T-helper 2 cell treated with Interferon-gamma antibody and Interleukin-4, amounts not matched to agents 100 ng/mL and 5 ng/mL, for 36 hours (primary cell): ENCODE data around the gene MBOAT2. TPM values are rescaled to one million over a fixed set of nuclear protein-coding genes. Genes with fewer than 3 reads are reported as not detected.

ENCODE experiments used
- intact Hi-C: fragments of 100-400 bp; cut with micrococcal nuclease; formaldehyde crosslinking; loops from one replicate; pipeline ENCODE4 v1.15.1; 2023
- total RNA-seq: library from RNA; stranded (reverse); gene quantifications from 2 replicates; pipeline ENCODE4 v1.2.3, GENCODE V29; 2022

MBOAT2 gene
- total RNA-seq, 1 donor from 2014 or later: 6.7 TPM

DNA sequence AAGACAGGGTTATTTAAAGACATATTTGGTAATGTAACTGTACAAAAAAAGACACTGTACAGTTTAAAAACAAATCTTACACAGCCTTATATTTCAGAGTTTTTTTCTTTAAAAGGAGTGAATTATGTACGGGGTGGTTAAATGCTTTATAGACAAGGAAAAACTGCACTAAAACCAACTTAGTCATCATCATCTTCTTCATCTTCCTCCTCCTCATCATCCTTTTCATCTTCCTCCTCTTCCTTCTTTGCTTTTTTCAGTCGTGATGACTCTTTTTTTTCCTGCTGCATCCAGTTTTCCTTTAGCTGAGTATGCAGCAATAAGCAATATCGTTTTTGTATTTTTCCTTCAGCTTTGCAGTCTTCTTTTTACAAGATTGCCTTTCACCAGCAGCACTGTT lies 14.6 kb upstream of the MBOAT2 start:
- intact Hi-C loops: no loop called here

DNA sequence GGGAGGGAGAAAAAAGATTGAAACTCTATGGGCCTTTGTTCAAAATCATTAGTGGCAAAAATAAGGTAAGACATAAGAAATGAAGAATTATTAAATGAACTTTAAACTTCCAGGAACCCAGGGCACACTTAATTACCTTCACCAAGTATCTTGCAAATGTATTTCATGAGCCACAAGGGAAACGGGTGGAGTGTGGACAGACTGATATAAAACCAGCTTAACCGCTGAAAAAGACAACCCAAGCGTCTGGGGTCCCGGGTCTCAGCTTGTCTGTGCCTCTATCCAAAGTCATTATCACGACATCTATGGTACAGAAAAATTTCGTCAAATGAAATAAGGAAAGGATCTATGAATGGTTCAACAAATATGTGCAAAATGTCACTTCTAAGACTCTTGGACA lies 13.9 kb upstream of the MBOAT2 start:
- intact Hi-C loops: no loop called here

DNA sequence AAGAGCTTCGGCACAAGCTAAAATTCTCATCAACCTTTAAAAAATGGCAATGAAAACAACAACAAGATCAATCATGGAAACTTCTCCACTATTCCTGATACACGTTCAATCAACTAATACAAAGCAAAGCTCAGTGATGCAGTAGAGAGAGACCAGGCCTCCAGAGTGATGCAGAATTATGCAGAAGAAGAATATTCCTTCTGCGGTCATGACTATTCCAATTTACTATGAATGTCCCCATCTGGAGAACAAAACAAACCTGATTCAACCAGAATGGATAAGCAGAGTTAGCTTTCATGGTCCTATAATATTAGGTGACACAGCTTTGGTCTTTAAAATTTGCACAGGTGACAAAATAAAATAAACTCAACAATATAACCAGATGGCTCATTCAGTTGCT lies 12.5 kb upstream of the MBOAT2 start:
- intact Hi-C loops: no loop called here

DNA sequence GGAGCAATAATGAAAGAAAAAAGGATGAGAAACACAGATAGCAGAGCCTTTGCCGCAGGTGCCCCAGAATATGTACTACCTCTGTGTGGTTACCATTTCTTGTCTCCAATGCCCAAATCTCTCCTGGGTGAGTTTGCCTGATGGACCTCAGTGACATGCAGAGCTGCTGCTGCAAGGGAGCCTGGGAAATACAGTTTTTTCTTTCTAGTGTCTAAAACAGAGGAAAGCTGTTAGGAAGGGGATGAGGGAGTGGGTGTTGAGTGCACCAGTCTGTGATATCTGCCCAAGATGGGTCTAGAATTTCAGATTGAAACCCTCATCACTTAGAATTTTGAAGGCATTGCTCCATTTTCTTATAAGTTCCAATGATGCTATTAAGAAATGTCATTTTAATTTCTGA lies 9.9 kb upstream of the MBOAT2 start:
- intact Hi-C loops: no loop called here

DNA sequence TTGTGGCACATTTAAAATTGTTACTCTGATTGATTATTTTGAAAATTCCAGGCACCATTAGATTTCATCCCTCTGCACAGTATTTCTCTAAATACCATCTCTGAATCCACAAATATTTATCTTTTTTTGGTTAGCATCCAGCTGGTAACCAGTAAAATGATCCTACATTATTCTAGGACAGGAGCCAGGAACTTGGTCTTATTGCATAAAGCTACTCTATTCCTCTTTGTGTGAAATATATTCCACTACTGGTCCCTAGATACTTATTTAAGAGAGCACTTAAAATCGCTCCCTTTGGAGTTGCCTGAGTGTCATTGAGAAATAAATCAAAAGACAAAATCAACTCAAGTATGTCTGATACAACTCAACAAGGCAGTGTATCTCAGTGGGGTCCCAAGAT lies 7.4 kb upstream of the MBOAT2 start:
- intact Hi-C loops: no loop called here

DNA sequence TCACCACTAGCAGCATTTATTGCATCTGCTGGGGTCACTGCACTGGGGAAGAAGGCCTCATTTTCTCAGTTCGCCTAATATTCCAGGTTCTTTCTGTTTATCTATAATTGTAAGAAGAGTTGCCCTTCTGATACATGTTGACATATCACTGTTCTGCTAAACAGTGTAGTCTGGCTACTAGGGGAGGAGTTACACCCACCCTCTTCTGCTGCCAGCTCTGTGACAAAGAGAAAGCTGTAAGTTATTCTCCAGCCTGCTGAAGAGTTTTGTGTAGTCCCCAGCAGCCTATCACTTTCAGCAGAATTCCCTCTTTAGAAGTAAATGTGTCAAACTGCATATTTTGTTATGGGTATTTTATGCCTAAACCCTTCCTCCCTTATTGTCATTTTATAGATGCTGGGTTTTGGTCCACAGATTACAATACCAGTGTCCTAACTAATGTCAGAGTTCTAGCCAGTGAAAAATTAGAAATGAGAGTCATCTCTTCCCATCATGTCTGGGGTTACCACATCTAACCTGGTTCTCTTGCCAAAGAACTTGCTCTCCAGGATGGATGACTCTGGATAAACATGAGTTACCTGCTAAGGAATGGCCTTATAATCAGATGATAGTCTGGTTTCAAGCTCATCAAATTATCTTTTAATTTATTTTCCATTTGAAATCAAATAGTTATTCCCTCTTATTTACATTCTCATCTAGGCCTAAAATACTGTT lies 5.6 kb upstream of the MBOAT2 start:
- intact Hi-C loops: no loop called here

DNA sequence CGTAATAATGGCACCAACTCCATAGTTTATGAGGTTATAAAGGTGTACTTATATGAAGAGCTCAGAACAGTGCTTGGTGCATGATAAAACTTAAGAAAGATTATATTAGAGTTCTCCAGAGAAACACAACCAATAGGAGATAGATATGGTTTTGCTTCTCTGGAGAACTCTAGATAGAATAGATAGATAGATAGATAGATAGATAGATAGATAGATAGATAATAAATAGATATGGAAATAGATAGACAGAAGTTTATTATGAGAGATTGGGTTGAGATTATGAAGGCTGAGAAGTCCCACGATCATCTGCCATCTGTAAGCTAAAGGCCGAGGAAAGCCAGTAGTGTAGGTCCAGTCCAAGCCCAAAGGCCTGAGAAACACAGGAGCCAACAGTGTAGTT lies 2.9 kb upstream of the MBOAT2 start:
- intact Hi-C loops: no loop called here

DNA sequence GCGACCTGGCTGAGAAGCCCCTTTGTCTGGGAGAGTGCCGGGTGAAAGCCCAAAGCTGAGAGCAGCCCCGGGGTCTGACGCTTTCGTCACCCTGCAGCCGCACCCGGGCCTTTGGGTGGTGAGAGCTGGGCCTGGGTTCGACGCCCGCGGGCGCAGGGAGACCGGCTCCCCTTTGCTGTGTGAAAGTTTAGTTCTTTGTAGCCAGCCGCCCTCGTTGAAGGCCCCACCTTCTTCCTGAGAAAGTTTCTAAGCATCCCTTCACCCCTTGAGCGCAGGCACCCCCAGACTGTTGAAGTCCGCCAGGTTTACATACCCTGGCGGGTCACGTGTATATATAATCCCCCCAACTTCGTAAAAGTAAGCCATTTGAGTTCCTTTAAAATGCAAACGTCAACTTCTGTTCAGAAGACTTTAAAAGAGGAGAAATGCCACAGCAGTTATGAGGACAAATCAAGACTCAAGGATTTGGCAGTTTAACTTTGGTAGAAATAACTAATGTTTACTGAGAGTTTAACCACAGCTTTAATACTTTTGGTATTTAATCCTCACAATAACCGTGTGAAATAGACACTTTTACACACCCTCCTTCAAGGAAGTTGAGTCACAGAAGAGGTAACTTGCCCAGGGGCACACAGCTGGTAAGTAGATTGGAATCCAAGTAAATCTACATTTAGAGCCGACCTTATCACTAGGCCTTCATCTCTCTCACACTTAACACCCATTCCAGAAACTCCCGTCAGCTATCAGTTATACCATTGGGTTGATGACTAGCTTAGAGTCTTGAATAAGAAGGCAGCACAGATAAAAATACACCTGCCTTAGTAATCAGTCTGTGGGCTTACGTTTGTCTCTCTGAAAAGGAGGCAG lies 1.1 kb upstream of the MBOAT2 start:
- intact Hi-C loops: no loop called here

DNA sequence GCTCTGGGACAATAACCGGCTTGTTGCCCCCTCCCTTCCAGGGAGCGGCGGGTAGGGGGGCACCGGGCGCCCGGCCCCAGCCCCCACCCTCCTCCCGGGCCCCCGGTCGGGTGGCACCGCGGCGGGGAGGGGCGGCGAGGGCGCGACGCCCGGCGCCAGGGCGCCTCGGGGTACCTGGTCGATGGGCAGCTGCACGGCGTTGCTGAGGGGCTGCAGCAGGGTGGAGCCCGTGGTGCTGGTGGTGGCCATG lies 193 bp downstream of the MBOAT2 start:
- intact Hi-C loops: loop anchor here (1.0 kb wide), 1 partner anchor 166 kb away; the partner anchor contains the start of gene KIDINS220

DNA sequence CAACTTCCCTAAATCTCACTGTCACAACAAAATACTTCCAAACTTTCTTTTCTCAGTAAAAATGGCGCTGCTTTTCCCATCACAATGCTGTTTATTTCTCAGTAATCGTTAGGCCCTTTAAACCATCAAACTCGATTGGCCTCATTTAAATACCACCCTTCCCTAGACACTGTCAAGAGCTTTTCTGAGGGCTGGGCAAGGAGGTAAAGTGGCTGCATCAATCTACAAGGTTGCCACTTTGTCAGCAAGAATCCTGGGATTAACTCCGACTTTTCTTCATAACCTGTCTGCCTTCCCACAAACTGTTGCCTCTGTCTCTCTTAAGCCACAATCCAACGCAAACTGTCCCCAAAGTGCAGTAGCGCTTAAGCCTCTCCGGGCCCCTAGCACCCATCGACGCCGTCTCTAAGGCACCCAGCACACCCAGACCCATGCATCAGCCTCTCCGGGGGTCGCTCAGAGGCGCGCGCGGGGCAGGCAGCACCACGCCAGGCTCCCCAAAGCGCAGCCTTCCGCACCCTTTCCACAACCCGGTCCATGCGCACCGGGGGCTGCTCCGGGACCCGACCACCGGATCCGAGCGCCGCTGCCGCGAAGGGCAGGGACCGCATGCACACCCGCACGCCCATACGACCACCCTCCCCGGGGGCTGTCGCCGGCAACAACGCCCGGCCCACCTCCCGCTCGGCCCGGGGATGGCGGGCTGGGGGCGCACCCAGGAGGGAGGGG lies 683 bp downstream of the MBOAT2 start:
- intact Hi-C loops: loop anchor here (1.0 kb wide), 1 partner anchor 166 kb away; the partner anchor contains the start of gene KIDINS220

DNA sequence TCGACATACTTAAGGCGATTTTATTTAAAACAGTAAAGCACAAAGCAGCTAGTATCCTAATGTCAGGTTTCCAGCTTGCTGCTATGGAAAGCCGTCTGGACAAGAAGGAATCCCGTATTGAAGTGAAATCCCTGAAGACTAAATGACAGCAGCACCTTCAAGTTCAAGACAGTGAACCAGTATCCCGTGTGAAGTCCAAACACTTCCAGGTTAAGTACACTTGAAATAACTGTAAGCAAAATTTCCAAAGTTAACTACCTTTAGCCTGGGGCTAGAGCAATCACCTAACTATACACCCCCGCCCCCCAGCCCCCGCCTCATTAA lies 1.2 kb downstream of the MBOAT2 start:
- intact Hi-C loops: no loop called here

DNA sequence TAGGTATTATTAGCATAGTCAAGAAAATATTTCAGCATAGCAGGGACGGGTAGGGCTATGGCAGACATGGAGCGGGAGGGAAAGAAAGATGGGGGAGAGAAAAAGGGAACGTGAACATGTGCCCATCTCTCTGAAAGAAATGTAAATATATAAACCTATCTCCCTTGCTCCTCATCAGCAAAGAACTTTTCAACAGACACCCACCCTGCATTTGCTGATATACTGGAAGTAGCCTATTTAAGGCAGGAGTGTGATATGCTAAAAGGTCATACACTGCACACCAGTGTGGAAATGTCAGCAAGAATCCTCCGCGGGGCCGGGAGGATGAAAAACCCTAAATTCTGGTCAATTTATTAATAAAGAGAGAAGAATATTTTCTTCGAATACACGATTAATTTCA lies 1.7 kb downstream of the MBOAT2 start:
- intact Hi-C loops: no loop called here

DNA sequence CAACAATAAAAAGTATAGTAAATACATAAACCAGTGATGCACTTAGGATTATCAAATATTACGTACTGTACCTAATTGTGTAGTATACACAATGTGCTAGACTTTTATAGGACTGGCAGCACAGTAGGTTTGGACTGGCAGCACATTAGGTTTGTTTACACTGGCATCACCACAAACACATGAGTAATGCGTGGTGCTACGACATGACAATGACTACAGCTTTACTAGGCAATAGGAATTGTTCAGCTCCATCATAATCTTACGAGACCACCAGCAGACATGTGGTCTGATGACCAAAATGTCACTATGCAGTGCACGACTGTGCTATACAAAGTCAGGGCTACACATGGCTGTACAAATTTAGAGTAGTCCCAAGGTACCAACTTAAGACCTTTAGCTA lies 2.3 kb downstream of the MBOAT2 start:
- intact Hi-C loops: no loop called here

DNA sequence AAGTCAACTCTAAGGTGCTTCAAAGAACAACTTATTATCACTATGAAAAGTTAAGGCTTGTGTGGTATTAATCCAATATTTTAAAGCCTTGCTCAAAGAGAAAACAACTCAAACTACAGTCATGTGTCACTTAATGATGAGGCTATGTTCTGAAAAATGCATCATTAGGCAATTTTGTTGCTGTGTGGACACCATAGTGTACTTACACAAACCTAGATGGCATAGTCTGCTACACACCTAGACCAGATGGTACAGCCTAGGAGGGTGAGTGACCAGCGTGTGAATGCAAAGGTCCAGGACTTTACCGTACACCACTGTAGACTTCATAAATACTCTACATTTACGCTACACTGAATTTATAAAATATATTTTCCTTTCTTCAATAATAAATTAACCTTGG lies 3.0 kb downstream of the MBOAT2 start:
- intact Hi-C loops: no loop called here

DNA sequence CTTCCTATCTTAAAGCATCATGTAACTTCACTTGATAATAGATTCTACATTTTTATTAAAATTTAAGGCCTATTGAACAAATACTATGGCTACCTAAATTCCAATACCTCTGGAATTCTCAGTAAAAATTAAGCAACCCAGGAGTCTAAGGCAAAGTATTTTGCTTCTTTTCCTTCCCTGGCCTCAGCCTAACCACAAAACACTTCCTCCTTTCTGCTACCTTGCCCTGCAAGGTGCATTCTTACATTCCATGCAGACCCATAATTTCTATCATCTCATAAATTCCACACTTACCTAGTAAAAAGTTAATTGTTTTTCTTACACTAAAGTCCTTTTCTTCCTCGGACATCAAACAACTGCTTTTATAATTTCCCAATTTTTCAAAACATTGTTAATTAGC lies 3.7 kb downstream of the MBOAT2 start:
- intact Hi-C loops: no loop called here

DNA sequence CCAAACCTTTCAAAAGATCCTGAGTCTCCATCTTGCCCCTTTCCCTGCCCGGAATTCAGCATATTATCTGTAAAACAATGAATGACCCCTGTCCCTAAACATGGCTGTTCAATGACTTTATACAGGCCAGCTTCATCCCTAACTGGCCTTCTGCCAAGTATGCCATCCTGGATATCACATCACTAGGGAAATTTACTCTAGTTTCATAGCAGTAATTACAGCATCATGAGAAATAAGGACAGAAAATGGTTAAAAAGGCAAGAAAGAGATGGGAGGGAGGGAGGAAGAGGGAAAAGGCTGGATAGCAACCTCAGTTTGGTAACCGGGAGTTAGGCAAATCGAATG lies 4.4 kb downstream of the MBOAT2 start:
- intact Hi-C loops: no loop called here

DNA sequence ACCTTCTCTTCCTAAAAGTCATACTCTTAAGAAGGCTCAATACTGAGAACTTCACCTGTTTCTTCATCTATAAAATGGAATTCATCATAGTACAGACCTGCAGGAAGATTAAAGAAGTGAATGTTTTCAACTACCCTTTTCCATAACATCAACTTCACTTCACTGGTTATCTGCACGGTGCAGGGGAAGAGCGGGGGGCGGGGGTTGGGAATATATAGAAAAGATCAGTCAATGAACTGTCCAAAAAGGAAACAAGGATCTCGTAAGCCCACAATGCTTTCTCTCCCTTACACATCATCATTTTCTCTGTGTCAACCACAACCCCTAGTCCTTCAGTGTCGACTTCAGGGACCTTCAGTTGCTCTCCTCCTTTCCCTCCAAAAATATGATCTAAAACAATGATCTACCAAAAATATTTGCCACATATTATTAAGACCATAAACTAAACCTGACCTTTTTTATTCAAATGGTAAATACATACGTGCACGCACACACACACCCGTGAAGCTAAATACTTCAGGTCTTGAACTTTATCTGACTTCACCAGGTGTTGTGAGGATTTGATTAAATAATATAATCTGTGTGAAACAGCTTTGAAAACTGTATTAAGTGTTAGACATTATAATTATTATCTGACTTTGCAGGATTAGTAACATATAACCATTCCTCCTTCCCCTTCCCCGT lies 4.9 kb downstream of the MBOAT2 start:
- intact Hi-C loops: no loop called here

DNA sequence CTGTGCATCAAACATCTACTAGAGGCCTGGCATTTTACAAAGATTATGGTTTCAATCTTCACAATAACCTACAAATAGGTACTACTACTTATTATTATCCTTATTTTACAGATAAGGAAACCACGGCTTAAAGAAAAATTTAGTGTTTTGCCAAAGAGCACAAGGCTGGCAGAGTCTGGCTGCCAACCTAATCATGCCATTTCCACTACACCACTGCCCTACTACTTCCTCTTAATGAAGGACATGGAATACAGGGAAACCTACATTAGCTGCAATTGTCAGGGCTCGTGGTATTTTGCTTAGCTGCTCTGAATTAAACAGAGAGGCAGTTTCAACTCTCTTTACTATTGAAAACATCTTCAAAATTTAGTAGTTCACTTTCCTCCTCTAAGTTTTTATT lies 5.9 kb downstream of the MBOAT2 start:
- intact Hi-C loops: no loop called here

DNA sequence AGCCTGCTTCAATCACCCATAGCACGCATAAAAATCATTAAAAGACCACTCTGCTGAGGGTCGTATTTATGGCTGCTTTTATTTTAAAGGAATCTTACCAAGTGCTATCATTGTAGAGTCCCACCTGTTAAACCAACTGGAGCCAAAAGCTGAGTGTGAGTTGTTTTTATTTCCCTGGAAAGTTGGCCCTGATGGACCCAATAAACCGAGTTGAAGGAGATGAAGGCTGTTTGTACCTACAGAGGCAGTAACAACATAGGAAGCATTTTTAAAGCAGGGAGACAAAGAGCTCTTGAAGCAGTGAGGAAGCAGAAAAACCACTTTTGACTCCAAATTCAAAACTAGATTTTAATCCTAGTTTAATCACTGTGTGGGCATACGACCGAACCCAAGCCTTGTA lies 6.4 kb downstream of the MBOAT2 start:
- intact Hi-C loops: no loop called here

DNA sequence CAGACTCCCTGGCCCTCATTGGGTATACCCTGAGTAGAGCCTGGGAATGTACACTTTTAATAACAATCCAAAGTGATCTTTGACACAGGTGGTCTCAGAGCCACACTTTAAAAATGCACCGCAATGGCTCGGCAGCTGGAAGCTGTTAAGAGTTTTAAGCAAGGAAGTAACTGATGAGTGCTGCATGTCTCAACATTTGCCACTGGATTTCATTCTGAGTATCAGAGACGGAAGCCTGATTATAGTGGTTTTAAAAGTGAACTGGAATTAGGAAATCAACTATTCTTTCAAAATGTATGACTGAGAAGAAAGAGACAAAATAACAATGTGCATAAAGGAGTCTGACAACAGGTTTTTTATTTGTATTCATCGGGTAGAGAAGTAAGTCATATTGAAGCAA lies 7.5 kb downstream of the MBOAT2 start:
- intact Hi-C loops: no loop called here

DNA sequence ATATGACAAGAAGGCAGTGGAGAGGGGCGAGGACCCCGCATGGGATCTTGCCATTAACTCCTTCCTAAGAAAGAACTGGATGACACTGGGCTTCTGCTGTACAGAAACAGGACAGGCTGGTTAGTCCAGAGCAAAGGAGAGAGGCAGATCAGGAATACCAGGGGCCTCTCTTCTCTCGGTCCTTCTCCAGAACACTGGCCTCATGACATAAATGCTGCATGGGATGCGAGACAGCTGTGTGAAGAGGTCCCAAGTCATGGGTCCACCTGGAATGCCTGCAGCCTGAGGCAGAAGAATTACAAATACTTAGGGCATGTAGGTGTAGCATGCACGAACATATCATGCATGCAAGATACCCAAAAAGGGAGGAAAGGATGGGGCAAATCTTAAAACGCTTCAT lies 9.1 kb downstream of the MBOAT2 start:
- intact Hi-C loops: no loop called here

DNA sequence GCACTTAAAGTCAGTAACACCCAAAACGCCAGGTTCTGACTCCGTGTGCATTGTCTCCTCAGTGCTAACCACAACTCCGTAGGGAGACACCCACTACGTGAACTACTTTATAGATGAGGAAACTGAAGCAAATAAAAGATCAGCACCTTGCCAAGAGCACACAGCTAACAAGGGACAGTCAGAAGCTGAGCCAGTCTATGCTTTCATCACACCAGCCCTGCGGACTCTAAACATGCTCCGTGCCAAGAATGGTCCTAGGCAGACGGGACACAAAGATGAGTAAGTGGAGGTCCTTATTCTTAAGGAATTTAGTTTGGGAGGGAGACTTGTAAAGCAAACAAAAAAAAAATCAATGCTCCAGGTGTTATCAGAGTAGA lies 9.6 kb downstream of the MBOAT2 start:
- intact Hi-C loops: no loop called here
